Esophagus (tissue), 2 donors: ENCODE results near the gene ODAD4. TPM values are rescaled to one million over a fixed set of nuclear protein-coding genes. Genes with fewer than 3 reads are reported as not detected.

Source experiments
- H3K27ac ChIP-seq, 2 donors: one replicate each; pipeline ENCODE4 v1.5.1; 2013; ENCODE audit warnings: low read depth in 2 of 2, mild to moderate bottlenecking in 2 of 2, inconsistent platforms in 1 of 2, low read length in 1 of 2, moderate library complexity in 1 of 2
- H3K27me3 ChIP-seq, 2 donors: one replicate each; pipeline ENCODE4 v1.6.1; 2013; ENCODE audit warnings: low read length in 2 of 2, control low read depth in 1 of 2, mild to moderate bottlenecking in 1 of 2; ENCODE audit not compliant: insufficient read depth in 2 of 2, control insufficient read depth in 1 of 2
- H3K36me3 ChIP-seq, 2 donors: one replicate each; pipeline ENCODE4 v1.6.1; 2013; ENCODE audit warnings: low read length in 1 of 2; ENCODE audit not compliant: control insufficient read depth in 2 of 2, insufficient read depth in 2 of 2
- H3K4me1 ChIP-seq, 2 donors: one replicate each; pipeline ENCODE4 v1.6.1; 2013; ENCODE audit warnings: low read length in 1 of 2; ENCODE audit not compliant: control insufficient read depth in 2 of 2, insufficient read depth in 2 of 2
- H3K4me3 ChIP-seq, 2 donors: one replicate each; pipeline ENCODE4 v1.5.1; 2013; ENCODE audit warnings: low read length in 2 of 2, mild to moderate bottlenecking in 2 of 2, low read depth in 1 of 2, moderate library complexity in 1 of 2
- H3K9me3 ChIP-seq, 2 donors: one replicate each; pipeline ENCODE4 v1.6.1; 2013; ENCODE audit warnings: mild to moderate bottlenecking in 2 of 2, low read depth in 1 of 2, low read length in 1 of 2, moderate library complexity in 1 of 2; ENCODE audit not compliant: control insufficient read depth in 2 of 2, insufficient read depth in 1 of 2
- WGBS, 2 donors: extraction: QIAGEN DNeasy Blood & Tissue Kit; methylation state at CpG; one replicate each; pipeline ENCODE4 v1.1.7; 2013; 5-methylcytosine and 5-hydroxymethylcytosine counted together
- polyA plus RNA-seq, 2 donors: library from polyadenylated mRNA; stranded (reverse); fragments of 200-250 nt; gene quantifications; one replicate each; pipeline ENCODE4 v1.2.3, GENCODE V29; 2013
- donor health status: healthy with polysubstance abuse.
- donor health status: Bipolar disorder and iron deficiency.

The ODAD4 gene
- polyA plus RNA-seq, 2 donors: 0.18 to 0.31 TPM

GRCh38 chr17:41975099-41976083, 45.0 kb downstream of the ODAD4 start:
- peaks cover 23 to 54% of the 10 kb centered on the region in 2 donors for H3K36me3 ChIP-seq
- no peaks in the 10 kb centered on the region for H3K9me3 ChIP-seq
- no peaks in the 10 kb centered on the region for H3K27me3 ChIP-seq
- WGBS, 2 donors: 67 to 74% methylated on average over 9 of the region's 9 CpGs
- H3K4me1 ChIP-seq: peaks cover 18 to 45% of the 10 kb centered on the region in 2 donors
- H3K27ac ChIP-seq: peak overlapping the region; percentile 68 to 90
- no peak overlapping the region for H3K4me3 ChIP-seq

- peak overlapping the region; percentile 68 to 90 for H3K27ac ChIP-seq
- H3K9me3 ChIP-seq: no peaks in the 10 kb centered on the region
- H3K4me1 ChIP-seq: peaks cover 18 to 40% of the 10 kb centered on the region in 2 donors
- H3K4me3 ChIP-seq: no peak overlapping the region
- peaks cover 16 to 49% of the 10 kb centered on the region in 2 donors for H3K36me3 ChIP-seq
- WGBS, 2 donors: 41 to 50% methylated on average over 11 of the region's 11 CpGs
- no peaks in the 10 kb centered on the region for H3K27me3 ChIP-seq
These were observed 45.8 kb downstream of the ODAD4 start for GRCh38 chr17:41976142-41976768.

GRCh38 chr17:41977991-41978390, 47.6 kb downstream of the ODAD4 start:
- Histone ChIP-seq H3K27me3 (no peaks in the 10 kb centered on the region), H3K36me3 (peaks cover 16 to 40% of the 10 kb centered on the region in 2 donors), H3K4me1 (peaks cover 18 to 34% of the 10 kb centered on the region in 2 donors), H3K4me3 (no peak overlapping the region), H3K27ac (peak overlapping the region; percentile 41 to 79), H3K9me3 (no peaks in the 10 kb centered on the region)
- WGBS, 2 donors: 43 to 72% methylated on average over 4 of the region's 4 CpGs

- 55 to 67% methylated on average over 14 of the region's 14 CpGs for WGBS, 2 donors
These were observed 51.8 kb downstream of the ODAD4 start for GRCh38 chr17:41982026-41982760.

GRCh38 chr17:41984454-41984853, 54.0 kb downstream of the ODAD4 start:
- Histone ChIP-seq H3K36me3 (peaks cover 17 to 21% of the 10 kb centered on the region in 2 donors), H3K27ac (no peak overlapping the region), H3K4me3 (no peak overlapping the region), H3K4me1 (no peaks in the 10 kb centered on the region), H3K27me3 (no peaks in the 10 kb centered on the region), H3K9me3 (no peaks in the 10 kb centered on the region)
- WGBS, 2 donors: 93 to 97% methylated on average over 8 of the region's 8 CpGs

More at GRCh38 chr17:41982026-41982760, 51.8 kb downstream of the ODAD4 start:
- no peaks in the 10 kb centered on the region for H3K27me3 ChIP-seq
- peak overlapping the region; percentile 1 to 54 for H3K27ac ChIP-seq
- H3K4me3 ChIP-seq: no peak overlapping the region
- no peaks in the 10 kb centered on the region for H3K9me3 ChIP-seq
- H3K36me3 ChIP-seq: peaks cover 7 to 18% of the 10 kb centered on the region in 2 donors
- peaks cover 2 to 4% of the 10 kb centered on the region in 2 donors for H3K4me1 ChIP-seq

GRCh38 chr17:41985919-41986318, 55.5 kb downstream of the ODAD4 start:
- 91 to 96% methylated on average over 8 of the region's 8 CpGs for WGBS, 2 donors
- H3K27ac ChIP-seq: no peak overlapping the region
- H3K4me1 ChIP-seq: no peaks in the 10 kb centered on the region
- no peak overlapping the region for H3K4me3 ChIP-seq
- H3K27me3 ChIP-seq: no peaks in the 10 kb centered on the region
- H3K9me3 ChIP-seq: no peaks in the 10 kb centered on the region
- H3K36me3 ChIP-seq: peaks cover 23 to 24% of the 10 kb centered on the region in 2 donors

GRCh38 chr17:41986634-41987033, 56.2 kb downstream of the ODAD4 start:
- no peaks in the 10 kb centered on the region for H3K4me1 ChIP-seq
- no peaks in the 10 kb centered on the region for H3K27me3 ChIP-seq
- WGBS, 2 donors: 85 to 89% methylated on average over 1 of the region's 1 CpG
- no peak overlapping the region for H3K4me3 ChIP-seq
- H3K27ac ChIP-seq: no peak overlapping the region
- H3K36me3 ChIP-seq: peaks cover 19 to 24% of the 10 kb centered on the region in 2 donors
- H3K9me3 ChIP-seq: no peaks in the 10 kb centered on the region

- Histone ChIP-seq H3K27me3 (no peaks in the 10 kb centered on the region), H3K4me3 (no peak overlapping the region), H3K4me1 (no peaks in the 10 kb centered on the region), H3K9me3 (no peaks in the 10 kb centered on the region), H3K36me3 (peaks cover 21 to 24% of the 10 kb centered on the region in 2 donors), H3K27ac (no peak overlapping the region)
- 77 to 82% methylated on average over 3 of the region's 3 CpGs for WGBS, 2 donors
These were observed 57.2 kb downstream of the ODAD4 start for GRCh38 chr17:41987642-41988041.

GRCh38 chr17:41988418-41988817, 58.0 kb downstream of the ODAD4 start:
- Histone ChIP-seq H3K27ac (no peak overlapping the region), H3K9me3 (no peaks in the 10 kb centered on the region), H3K4me3 (no peak overlapping the region), H3K27me3 (no peaks in the 10 kb centered on the region), H3K4me1 (no peaks in the 10 kb centered on the region), H3K36me3 (peaks cover 22 to 24% of the 10 kb centered on the region in 2 donors)
- 93 to 94% methylated on average over 2 of the region's 2 CpGs for WGBS, 2 donors
